Activated CD4-positive, alpha-beta T cell treated with anti-CD3 and anti-CD28 coated beads for 1 hour (primary cell): ENCODE data around the gene TCEANC.
"Not testable (repeated sequence)": the region's sequence is repeated elsewhere in the genome, so short reads cannot be mapped to it uniquely, and the experiment has no call there.

Experiments
- DNase-seq: peaks from one replicate; pipeline ENCODE4 v3.0.0-alpha.2; 2020

Gene TCEANC

DNA sequence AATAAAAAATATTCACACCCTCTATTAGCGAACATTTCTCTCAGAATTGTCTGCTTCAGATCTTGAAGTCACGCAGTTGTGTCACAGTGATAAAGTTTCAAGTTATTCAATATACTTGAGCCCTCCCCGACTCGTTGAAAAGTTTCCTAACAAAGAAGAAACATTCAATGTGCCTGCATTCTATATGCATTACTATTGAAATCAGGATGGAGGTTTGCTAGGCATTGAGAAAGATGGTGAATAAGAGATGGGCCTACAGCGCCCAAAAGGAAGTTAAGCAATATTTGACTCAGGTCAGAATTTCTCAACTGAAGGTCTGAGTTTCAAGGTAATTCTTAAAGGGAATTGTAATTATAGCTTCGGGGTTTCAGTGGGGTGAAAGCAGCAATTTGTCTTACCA, 6.1 kb downstream of the TCEANC start:
- DNase-seq, result no peak

DNA sequence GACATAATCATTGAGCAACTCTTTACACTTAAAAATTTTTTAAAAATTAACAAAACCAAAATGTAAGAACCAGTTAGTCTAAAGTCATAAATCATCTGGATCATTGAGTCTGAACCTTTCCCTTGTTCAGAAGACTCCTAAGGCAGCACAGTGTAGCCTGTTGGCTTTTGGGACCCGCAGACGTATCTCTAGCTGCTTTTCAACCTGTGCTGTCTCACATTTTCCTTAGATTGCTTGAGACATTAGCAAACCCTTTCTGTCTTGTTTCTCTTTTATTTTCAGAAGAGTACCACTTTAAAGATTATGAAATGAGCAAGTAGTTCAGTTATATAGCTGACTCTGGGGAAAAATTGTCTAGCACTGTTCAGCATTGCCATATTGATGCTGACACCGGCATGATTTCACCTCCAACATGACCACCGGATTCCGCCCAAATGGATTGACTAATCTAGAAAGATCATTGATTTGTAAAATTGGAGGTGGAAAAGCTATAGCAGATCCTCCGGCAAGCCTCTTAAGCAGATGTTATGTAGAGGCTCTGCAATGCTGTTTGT, 8.9 kb downstream of the TCEANC start:
- no peak for DNase-seq

DNA sequence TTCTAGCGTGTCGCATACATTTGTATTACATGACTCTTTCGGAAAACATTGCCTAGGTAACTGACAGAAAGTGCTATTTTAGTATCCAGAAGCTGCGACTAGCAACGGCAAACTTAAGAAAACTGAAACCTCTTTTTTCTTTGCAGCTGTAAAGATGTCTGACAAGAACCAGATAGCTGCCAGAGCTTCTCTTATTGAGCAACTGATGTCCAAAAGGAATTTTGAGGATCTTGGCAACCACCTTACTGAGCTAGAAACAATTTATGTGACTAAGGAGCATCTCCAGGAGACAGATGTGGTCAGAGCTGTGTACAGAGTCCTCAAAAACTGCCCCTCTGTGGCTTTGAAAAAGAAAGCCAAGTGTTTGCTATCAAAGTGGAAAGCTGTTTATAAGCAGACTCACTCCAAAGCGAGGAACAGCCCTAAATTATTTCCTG, 9.4 kb downstream of the TCEANC start:
- DNase-seq, result no peak

DNA sequence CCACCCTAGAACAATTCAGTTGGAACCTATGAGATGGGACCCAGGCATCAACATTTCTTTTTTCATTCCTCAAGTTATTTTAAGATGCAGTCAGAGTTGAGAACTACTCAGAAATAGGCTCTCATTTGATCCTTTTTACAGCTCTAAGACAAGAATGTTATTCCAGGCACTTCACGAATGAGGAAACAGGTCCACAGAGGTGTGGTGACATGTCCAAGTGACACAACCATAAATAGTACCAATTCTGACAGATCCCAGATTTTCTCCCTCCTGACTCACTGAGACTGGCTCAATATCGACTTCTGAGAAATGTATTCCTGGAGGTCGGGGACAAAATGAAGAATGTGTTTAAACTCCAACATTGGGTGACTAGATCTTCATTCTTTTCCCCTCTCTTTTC, 11.1 kb downstream of the TCEANC start:
- no peak for DNase-seq

DNA sequence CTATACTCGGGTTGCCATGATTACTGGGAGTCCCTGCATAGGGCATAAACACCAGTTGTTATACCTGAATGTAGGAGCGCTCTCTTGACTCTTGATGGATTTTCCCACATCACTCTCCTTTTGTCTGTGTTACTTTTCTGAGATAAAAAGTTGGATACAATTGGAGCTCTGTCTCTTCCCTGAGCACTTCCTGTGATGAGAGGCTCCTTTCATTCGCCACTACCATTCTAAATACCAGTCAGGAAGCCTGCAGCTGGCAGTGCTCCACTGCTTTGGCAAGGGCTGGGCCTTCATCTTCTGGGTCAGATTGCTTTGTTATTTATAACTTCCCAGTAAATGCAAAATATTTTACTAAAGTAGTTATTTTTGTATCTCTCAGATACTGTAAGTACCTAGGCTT, 13.9 kb downstream of the TCEANC start:
- no peak for DNase-seq

DNA sequence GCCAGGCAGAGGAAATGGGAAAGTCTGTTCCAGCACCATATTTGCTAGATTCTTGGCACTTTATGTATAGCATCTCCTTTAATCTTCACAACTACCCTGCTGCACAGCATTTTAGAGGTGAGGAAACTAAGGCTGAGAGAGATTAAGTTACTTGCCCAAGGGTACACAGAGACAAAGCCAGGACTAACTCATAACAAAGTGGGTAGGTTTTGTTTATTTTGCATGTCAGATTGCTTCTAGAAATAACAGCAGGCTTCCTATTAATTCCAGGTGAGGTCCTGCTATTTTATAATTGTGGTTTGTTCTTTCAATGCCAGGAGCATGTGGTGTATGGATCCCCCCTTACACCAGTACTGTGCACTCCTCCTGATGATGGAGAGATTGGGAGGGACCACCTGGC, 15.0 kb downstream of the TCEANC start:
- no peak for DNase-seq

DNA sequence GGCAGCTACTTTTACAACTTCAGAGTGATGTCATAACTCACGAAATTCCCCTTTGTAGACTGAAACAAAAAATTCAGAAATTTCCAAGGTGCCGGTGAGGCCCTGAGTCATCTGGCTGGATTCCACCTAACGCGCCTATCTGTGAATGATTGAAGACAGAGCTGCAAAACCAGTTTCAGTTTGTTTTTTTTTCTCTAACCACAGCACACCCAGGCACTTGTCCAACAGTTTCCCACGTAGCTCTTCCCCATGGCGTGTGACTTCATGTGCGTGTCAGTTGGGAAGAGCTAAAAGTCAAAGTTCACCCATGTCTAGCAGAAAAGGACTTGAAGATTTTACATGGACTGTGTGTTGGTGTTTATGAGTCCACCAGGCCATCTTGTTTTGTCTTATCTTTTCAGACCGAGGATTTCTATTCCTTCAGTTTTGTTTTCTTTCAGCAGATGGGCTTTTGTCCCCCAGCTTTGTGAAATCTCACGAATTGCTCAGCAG, 16.4 kb downstream of the TCEANC start:
- peak; percentile 12 for DNase-seq

DNA sequence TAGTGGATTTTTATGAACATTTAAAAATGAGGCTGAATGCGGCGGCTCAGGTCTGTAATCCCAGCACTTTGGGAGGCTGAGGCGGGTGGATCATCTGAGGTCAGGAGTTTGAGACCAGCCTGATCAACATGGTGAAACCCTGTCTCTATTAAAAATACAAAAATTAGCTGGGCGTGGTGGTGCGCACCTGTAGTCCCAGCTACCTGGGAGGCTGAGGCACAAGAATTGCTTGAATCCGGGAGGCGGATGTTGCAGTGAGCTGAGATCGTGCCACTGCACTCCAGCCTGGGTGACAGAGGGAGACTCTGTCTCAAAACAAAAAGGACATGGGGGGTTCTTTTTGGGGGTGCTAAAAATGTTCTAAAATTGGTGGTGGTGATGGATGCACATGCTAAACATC, 16.8 kb downstream of the TCEANC start:
- DNase-seq, result not testable (repeated sequence)

DNA sequence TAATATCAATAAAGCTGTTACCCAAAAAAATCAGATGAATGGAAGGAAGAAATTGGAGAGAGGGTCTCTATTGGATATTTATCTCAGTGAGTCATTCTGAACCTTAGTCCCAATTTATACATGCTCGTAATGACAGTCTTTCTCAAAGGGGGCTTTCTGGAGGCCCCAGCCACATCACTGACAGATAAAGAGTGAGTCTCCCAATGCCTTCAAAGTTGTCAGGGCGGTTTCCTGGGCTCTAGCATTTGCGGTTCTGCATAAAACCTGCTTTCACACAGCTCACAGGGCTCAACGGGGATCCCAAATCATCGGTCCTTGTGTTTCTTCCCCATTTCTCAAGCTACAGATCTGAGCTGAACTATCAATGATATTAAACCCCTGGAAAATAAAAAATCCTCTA, 17.3 kb downstream of the TCEANC start:
- no peak for DNase-seq

DNA sequence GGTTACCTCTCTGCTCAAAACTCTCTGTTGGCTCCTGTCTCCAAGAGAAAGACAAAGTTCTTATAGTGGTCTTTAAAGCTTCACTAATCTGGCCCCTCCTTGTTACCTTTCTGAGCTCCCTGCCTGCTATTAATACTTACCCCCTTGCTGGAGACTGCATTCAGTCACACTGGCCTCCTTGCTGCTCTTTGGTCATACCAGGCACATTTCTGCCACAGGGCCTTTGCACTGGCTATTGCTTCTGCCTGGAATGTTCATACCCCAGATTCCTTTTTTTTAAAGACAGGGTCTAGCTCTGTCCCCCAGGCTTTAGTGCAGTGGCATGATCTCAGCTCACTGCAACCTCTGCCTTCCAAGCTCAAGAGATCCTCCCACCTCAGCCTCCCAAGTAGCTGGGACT, 20.1 kb downstream of the TCEANC start:
- DNase-seq, result no peak

DNA sequence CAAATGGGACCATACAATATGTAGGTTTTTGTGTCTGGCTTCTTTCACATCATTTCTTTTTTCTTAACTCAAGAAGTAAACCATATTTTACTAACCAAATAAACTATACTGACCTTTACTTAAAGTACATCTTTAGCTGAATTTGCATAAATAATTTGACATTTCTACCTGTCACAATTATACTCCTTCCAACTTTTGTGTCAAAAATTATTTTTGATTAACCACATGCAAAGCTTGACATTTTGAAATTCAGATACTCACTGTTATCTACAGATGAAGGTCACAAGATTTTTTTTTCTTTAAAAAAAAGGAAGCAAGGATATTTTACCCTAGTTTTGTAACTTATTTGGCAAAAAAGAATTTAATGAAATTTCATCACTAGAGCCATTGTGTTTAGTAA, 23.9 kb downstream of the TCEANC start:
- DNase-seq, result no peak

DNA sequence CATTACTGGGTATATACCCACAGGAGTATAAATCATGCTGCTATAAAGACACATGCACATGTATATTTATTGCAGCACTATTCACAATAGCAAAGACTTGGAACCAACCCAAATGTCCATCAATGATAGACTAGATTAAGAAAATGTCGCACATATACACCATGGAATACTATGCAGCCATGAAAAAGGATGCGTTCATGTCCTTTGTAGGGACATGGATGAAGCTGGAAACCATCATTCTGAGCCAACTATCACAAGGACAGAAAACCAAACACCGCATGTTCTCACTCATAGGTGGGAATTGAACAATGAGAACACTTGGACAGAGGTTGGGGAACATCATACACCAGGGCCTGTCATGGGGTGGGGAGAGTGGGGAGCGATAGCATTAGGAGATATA, 26.8 kb downstream of the TCEANC start:
- not testable (repeated sequence) for DNase-seq

DNA sequence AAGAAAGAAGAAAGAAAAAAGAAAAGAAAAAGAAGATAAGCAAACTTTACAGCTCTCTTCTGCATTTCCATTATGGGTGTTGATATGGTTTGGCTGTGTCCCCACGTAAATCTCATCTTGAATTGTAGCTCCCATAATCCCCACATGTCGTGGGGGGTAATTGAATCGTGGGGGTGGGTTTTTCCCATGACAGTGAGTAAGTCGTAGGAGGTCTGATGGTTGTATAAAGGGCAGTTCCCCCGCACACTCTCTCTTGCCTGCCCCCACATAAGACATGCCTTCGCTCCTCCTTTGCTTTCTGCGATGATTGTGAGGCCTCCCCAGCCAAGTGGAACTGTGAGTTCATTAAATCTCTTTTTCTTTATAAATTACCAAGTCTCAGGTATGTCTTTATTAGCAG, 28.7 kb downstream of the TCEANC start:
- no peak for DNase-seq

DNA sequence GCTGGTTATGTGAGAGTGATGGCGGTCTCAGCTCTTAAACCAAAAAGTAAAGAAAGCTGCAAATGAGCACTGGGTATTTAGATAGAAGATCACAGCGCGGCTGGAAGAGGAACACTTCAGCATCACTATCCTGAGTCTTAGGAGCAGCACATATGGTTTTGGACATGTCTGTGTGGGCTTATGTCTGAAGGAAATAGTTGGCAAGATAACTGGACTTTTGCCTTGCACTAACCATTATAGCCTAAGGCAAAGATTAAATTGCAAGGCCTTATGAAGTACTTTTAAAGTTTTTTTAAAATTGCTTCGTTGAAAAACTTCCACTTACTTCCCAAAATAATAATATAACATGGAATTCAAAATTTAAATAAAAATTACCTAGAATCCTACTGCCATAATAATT, 31.4 kb downstream of the TCEANC start:
- no peak for DNase-seq

DNA sequence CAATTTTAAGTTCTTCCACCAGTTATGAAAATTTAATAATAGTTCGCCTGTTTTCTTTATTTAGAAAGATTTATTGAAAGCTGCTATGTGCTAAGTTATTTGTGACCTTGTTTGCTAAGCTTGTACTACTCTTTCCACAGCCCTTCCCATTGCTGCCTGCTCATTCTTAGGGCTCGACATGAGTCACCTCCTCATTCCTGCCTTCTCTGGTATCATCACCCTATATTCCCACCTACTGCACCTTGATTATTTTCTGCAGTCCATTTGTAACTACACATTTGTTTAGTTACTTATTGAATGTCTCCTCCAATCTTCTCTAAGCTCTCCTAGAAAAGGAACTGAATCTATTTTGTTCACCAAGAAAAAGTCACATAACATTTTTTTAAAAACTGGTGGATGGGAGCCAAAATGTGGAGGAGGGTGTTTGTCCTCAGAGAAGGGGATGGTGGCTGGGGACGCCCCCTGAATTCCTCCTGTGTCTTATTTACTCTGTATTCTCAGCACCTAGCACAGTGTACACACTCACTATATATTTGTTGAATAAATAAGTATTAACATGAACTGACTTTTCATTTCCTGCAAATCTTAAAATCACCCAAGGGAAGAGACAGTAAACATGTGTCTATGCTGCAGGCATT, 32.3 kb downstream of the TCEANC start:
- no peak for DNase-seq

DNA sequence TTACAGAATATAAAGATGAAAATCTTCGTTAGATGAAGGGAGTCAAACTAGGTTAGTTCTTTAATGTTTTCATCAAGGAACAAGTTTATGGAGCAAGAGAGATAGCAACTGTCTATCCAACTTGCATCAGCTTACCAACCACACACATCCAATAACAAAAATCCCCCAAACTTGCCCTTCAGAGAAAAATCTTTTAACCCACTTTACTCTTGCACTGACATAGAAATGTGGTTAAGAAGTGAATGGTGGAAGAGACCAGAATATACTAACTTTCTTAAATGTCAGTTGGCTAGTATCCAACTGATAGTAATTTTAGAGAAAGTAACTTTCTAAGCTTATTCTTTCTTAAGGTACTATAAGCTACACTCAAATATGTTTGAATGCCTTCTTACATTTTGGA, 34.3 kb downstream of the TCEANC start:
- no peak for DNase-seq

DNA sequence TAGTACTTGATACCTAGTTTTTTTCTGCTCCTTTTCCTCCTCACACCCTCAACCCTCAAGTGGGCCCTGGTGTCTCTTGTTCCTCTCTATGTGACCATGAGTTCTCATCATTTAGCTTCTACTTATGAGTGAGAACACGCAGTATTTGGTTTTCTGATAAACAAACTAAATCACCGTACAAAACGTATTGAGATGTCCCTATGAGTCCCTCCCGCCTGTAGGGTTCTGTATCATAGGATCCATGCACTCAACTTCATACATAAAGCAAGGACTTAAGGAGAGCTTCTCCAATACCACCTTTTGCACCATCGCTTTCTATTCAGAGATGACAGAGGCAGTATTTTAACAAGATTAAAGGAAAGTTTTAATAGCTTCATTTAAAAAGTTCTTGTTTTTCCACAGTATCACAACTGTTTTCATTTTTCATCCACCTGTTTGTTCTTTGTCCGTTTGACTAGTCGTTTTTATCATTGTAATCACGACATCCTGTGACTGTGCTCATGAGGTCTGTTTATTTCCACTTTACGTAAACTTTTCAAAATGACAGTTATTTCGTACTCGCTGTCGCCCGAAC, 35.5 kb downstream of the TCEANC start:
- no peak for DNase-seq

DNA sequence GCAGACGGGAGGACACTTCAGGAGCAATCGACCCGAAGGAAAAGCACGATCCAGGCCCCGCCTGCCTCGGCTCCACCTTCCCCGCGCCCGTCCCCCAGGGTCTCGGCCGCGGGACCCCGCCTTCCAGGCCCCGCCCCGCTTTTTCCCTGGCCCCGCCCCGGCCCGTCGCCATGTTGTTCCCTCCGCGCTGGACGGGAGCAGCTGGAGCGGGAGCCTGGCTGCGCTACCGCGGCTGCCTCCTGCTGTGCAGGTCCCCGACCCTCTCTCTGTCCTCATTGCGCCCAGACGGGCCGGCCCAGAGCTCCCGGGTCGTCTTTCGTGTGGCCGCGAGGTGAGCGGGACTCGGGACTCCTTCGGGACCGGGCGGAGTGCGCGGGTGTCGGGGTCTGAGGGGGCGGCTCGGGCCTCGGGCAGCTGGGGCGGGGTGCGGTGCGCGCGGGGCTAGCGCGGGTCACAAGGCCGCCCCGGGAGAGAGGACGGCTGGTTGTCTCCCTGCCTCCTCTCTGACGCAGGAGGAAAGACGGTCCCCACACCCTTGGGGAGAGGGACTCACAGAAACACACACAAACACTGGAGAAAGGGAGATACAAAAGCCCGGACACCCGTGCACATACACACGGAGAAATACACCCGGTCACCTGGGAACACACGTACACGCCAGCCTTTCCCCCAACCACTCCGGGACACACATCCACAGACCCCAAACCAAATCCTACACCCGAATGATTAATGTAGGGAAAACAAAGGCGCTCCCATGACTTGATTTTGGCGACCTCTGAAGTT, 36.2 kb downstream of the TCEANC start, which contains the start of gene RAB9A:
RAB9A (plus strand) TSS at position 171 of the 783 bp plus-strand sequence. CDS start 19,619 bp downstream, outside the sequence.
- peak; percentile 64 for DNase-seq

DNA sequence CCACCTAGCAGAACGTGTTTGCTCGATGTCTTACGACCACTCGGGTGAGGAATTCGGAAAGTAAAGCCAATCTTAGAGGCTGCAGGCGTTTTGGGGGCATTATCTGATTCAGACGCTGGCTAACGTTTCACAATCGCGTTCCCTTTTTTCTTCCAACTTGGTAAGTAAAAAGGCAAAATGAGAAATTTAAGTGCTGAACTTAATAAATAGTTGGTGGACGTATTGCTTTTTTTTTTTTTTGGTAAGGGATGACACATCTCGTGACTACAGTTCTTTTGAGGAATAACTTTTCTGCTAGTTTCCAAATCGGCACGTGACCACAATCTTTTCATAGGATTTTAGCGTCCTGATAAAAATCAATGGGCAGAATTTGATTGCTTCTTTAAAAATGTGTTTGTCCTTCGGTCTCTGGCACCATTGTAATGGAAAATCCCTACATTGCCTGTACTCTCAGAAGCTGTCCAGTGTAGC, 36.8 kb downstream of the TCEANC start:
- DNase-seq, result no peak

DNA sequence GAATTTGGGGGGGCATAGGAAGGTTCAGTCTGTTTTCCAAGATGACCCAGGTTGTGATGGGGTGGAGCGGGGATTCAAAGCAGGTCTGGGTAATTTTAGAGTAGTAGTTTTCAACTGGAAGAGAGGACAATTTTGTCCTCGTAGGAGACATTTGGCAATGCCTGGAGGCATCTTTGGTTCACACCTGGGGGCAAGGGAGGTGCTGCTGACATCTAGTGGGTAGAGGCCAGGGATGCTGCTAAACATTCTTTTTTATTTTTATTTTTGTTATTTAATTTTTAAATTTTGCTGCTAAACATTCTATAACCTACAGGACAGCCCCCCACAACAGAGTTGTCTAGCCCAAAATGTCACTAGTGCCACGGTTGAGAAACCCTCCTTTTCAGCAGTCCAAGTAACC, 37.9 kb downstream of the TCEANC start:
- no peak for DNase-seq

DNA sequence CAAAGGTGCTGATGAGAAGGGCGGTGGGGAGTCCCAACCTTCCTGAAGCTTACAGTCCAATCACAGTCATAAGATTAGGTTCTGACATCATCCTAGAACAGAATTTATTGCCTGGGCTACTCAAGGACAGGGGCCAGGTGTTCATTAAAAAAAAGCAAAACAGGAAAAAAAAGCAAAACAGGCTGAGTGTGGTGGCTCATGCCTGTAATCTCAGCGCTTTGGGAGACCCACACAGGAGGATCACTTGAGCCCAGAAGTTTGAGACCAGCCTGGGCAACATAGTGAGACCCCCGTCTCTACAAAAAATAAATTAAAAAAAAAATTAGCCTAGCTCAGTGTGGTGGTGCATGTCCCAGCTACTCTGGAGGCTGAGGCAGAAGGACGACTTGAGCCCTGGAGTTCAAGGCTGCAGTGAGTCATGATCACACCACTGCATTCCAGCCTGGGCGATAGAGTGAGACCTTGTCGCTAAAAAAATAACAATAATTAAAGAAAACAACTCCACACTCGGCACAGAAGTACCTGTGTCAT, 39.0 kb downstream of the TCEANC start:
- DNase-seq, result no peak

DNA sequence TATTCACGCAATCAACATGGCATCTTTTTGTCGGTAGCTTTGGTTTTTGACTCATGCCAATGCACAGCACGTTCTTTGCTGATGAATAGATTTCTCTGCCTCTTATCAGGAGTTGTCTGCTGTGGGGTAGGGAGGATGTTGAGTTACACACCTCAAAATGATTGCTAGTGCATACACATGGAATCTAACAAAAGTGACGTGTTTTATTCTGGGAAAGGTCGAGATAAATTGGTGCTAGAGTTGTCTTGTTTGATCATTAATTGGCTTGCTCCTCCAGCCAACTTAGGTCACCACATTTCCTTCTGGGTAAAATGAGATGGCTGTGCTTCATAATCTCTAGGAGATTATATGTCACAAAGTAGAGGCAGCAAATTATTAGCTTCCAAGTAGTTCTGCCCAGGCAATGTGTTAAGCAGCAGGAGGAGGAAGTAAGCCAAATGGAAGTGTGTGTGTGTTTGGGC, 39.9 kb downstream of the TCEANC start:
- no peak for DNase-seq

DNA sequence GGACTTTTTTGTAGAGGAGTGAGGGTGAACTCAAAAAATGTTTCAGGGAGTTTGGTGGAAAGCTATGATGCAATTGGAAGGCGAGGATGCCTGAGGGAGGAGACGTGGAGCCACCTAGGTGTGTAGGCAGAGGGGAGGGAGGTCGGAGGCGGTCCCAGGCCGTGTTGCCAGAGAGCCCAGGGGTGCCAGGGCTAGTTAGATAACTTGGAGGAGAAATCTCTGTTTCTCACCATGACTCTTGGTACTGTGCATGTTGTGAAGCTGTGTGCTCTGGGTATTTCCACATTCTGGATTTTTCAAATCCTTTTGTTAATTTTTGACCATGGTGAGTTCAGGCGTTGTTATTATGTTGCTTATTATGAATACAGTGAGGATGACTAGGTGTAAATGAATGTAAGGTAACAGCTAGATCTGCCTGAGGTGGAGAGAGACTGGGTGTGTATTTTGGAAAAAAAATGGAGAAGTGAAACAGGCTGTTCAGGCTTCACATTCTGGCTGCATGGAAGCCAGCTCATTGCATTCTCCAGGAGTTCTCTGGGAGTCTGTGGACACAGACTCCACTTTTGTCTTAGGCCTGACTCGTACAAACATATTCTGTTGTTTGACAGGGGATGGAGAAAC, 40.5 kb downstream of the TCEANC start:
- DNase-seq, result no peak
